NT2/D1 (cell line): ENCODE data around the gene DYNC1LI1.

ENCODE experiments used
- YY1 ChIP-seq: IDR thresholded peaks from 2 replicates; pipeline ENCODE4 v1.6.1; 2011; ENCODE audit not compliant: insufficient read length, insufficient read depth
- ZNF274 ChIP-seq: IDR thresholded peaks from 2 replicates; pipeline ENCODE4 v1.6.1; 2011; ENCODE audit warnings: mild to moderate bottlenecking, low read depth, low read length

DNA sequence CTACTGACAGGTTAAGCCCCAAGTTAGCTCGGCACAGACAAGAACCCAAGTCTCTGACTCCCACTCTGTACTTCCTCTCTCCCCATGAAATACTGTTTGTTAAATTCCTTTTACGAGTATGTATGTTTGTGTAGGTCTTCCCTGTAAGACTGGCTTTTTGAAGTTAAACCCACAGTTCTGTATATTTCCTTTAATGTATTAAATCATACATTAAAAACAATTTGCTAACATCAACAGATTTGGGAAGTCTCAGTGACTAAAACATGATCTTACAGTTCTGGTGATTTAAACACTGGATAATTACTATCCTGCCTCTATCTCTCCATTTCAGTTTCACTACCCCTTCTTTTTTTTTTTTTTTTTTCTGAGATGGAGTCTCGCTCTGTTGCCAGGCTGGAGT, 72.4 kb downstream of the DYNC1LI1 start:
- no peak for TF ChIP-seq ZNF274
- no peak for TF ChIP-seq YY1
